ENCODE data around the gene FLNB.

DNA sequence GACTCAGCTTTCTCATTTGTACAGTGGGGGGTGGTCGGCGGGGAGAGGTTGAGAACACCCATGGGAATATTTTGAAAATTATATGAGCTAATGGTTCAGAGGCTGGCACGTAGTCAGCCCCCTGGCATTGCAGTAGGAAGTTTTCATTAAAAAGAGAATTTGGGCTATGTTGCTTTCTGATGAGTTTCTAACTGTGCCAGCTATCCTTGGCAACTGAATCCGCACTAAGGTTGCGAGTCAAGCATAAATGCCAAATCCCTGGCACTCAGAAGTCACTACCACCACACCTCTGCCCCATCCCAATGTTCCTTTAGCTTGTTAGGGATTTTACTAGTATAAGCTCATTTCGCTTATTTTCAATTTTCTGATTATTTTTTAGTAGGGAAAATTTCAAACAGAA, 111.0 kb downstream of the FLNB start:
- TF ChIP-seq TAF1 (IDR thresholded peaks at IDR 0.05; ENCODE audit: borderline replicate concordance, insufficient read depth, low read length): no peak
- no peak for TF ChIP-seq POLR2AphosphoS5 (IDR thresholded peaks at IDR 0.05; ENCODE audit: low read depth, low read length)
- TF ChIP-seq, protein P1, sequence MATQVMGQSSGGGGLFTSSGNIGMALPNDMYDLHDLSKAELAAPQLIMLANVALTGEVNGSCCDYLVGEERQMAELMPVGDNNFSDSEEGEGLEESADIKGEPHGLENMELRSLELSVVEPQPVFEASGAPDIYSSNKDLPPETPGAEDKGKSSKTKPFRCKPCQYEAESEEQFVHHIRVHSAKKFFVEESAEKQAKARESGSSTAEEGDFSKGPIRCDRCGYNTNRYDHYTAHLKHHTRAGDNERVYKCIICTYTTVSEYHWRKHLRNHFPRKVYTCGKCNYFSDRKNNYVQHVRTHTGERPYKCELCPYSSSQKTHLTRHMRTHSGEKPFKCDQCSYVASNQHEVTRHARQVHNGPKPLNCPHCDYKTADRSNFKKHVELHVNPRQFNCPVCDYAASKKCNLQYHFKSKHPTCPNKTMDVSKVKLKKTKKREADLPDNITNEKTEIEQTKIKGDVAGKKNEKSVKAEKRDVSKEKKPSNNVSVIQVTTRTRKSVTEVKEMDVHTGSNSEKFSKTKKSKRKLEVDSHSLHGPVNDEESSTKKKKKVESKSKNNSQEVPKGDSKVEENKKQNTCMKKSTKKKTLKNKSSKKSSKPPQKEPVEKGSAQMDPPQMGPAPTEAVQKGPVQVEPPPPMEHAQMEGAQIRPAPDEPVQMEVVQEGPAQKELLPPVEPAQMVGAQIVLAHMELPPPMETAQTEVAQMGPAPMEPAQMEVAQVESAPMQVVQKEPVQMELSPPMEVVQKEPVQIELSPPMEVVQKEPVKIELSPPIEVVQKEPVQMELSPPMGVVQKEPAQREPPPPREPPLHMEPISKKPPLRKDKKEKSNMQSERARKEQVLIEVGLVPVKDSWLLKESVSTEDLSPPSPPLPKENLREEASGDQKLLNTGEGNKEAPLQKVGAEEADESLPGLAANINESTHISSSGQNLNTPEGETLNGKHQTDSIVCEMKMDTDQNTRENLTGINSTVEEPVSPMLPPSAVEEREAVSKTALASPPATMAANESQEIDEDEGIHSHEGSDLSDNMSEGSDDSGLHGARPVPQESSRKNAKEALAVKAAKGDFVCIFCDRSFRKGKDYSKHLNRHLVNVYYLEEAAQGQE (IDR thresholded peaks at IDR 0.05; ENCODE audit: insufficient read depth in 1 of 2, low read depth in 2 of 2, low read length in 2 of 2): no peak
- no peak for TF ChIP-seq FOXP2 (optimal IDR thresholded peaks at IDR 0.05; ENCODE audit: borderline replicate concordance, extremely low read depth, extremely low read length, insufficient read depth)

All from PFSK-1 (cell line).